K562 (cell line): ENCODE results near the gene IL1RL2.

ENCODE experiments used
- ARID1B ChIP-seq: fragments of 450-650 bp; IDR thresholded peaks from 2 replicates; pipeline ENCODE4 v1.6.1; 2016; ENCODE audit warnings: antibody characterized with exemption, mild to moderate bottlenecking, inconsistent platforms
- BACH1 ChIP-seq: fragments of 200-800 bp; sonication (Bioruptor generic); IDR thresholded peaks from 2 replicates; pipeline ENCODE4 v1.6.1; 2016; ENCODE audit warnings: missing genetic modification characterization, missing compliant biosample characterization
- CTCF ChIP-seq, 3 experiments: IDR thresholded peaks in 2 of 3; conservative IDR thresholded peaks in 1 of 3; 2 replicates each; pipeline ENCODE4 v1.5.1; 2011 to 2012; ENCODE audit warnings: low read length in 3 of 3, mild to moderate bottlenecking in 3 of 3, control low read depth in 2 of 3, improper control_type of control experiment in 1 of 3, inconsistent platforms in 1 of 3, low read depth in 1 of 3, mixed read lengths in 1 of 3, moderate library complexity in 1 of 3; ENCODE audit not compliant: insufficient read depth in 2 of 3
- LEF1 ChIP-seq: fragments of 450-650 bp; IDR thresholded peaks from 2 replicates; pipeline ENCODE4 v1.6.1; 2016; ENCODE audit warnings: mild to moderate bottlenecking
- NFE2L1 ChIP-seq: fragments of 450-650 bp; IDR thresholded peaks from 2 replicates; pipeline ENCODE4 v1.6.1; 2016; ENCODE audit warnings: missing genetic modification characterization, low read depth, mild to moderate bottlenecking, missing compliant biosample characterization, moderate library complexity, borderline replicate concordance
- PBX2 ChIP-seq, 2 experiments: IDR thresholded peaks in 1 of 2; conservative IDR thresholded peaks in 1 of 2; 2 replicates each; pipeline ENCODE4 v1.6.1; 2016; ENCODE audit warnings: low read depth in 2 of 2, mild to moderate bottlenecking in 1 of 2, missing compliant biosample characterization in 1 of 2, missing genetic modification characterization in 1 of 2, moderate library complexity in 1 of 2
- SREBF2 ChIP-seq: sonication (generic); formaldehyde crosslinking; IDR thresholded peaks from 2 replicates; pipeline ENCODE4 v1.4.0; 2020; ENCODE audit warnings: mild to moderate bottlenecking, missing genetic modification reagents
- TFAP4 ChIP-seq: sonication (generic); formaldehyde crosslinking; IDR thresholded peaks from 2 replicates; pipeline ENCODE4 v1.8.0; 2022; ENCODE audit warnings: missing genetic modification reagents, mild to moderate bottlenecking, moderate library complexity, borderline replicate concordance

GRCh38 chr2:102138331-102138730 lies 48.5 kb upstream of the IL1RL2 start:
- TF ChIP-seq BACH1 (tag) = no peak
- TF ChIP-seq SREBF2 (CRISPR knock-in tag) = no peak
- TF ChIP-seq TFAP4 = no peak
- TF ChIP-seq LEF1 = no peak; the same call in 1 of the 2 replicates
- no peak for TF ChIP-seq PBX2 (CRISPR knock-in tag; IDR thresholded peaks at IDR 0.05; ENCODE audit: low read depth)
- peak; percentile 94 for TF ChIP-seq PBX2 (tag; conservative IDR thresholded peaks at IDR 0.05; ENCODE audit: low read depth)
- no peak for TF ChIP-seq NFE2L1 (tag)
- peak; percentile 45; the same call in 1 of the 2 replicates for TF ChIP-seq ARID1B
- TF ChIP-seq CTCF (IDR thresholded peaks at IDR 0.05 in 2 of 3, conservative IDR thresholded peaks at IDR 0.05 in 1 of 3; ENCODE audit: insufficient read depth in 2 of 3, low read depth in 1 of 3, low read length in 3 of 3) = no peak
